ENCODE results near the gene TTLL12. TPM values are rescaled to one million over a fixed set of nuclear protein-coding genes. Genes with fewer than 3 reads are reported as not detected.

TTLL12 gene
- polyA plus RNA-seq, 1 experiment = 5.7 TPM

GRCh38 chr22:43222262-43222661 lies 35.3 kb upstream of the TTLL12 start:
- H3K27ac ChIP-seq (ENCODE audit: low read depth, low read length) = no peak overlapping the region
- CTCF ChIA-PET = no interaction called here
- DNase-seq (ENCODE audit: low read depth, low spot score) = no peak
- POLR2A ChIA-PET = no interaction called here
- no peak for TF ChIP-seq CTCF (IDR thresholded peaks at IDR 0.05; ENCODE audit: low read depth, low read length)
- H3K9me3 ChIP-seq (ENCODE audit: control insufficient read depth, insufficient read depth, low read length) = no peaks in the 10 kb centered on the region; the same call in 1 of the 2 replicates
- H3K27me3 ChIP-seq (ENCODE audit: control insufficient read depth, insufficient read depth, low read length) = peaks cover 27% of the 10 kb centered on the region
- no peak overlapping the region for H3K4me3 ChIP-seq (ENCODE audit: low read depth, low read length)

- ChIA-PET CTCF (interaction anchor here (0.7 kb wide), 1 partner anchor 11 kb away, joined by 3 read pairs; no protein-coding TSS in a partner anchor), POLR2A (interaction anchor here (0.6 kb wide), 1 partner anchor 8 kb away, joined by 6 read pairs; no protein-coding TSS in a partner anchor)
- no peaks in the 10 kb centered on the region; the same call in 1 of the 2 replicates for H3K9me3 ChIP-seq (ENCODE audit: control insufficient read depth, insufficient read depth, low read length)
- TF ChIP-seq CTCF (IDR thresholded peaks at IDR 0.05; ENCODE audit: low read depth, low read length) = no peak
- no peak for DNase-seq (ENCODE audit: low read depth, low spot score)
- peaks cover 26% of the 10 kb centered on the region for H3K27me3 ChIP-seq (ENCODE audit: control insufficient read depth, insufficient read depth, low read length)
- no peak overlapping the region for H3K4me3 ChIP-seq (ENCODE audit: low read depth, low read length)
- H3K27ac ChIP-seq (ENCODE audit: low read depth, low read length) = no peak overlapping the region
These were observed 33.9 kb upstream of the TTLL12 start for GRCh38 chr22:43220625-43221380.

- ChIA-PET CTCF (no interaction called here), POLR2A (no interaction called here)
- TF ChIP-seq CTCF (IDR thresholded peaks at IDR 0.05; ENCODE audit: low read depth, low read length) = no peak
- H3K4me3 ChIP-seq (ENCODE audit: low read depth, low read length) = no peak overlapping the region
- no peak for DNase-seq (ENCODE audit: low read depth, low spot score)
- peaks cover 29% of the 10 kb centered on the region for H3K27me3 ChIP-seq (ENCODE audit: control insufficient read depth, insufficient read depth, low read length)
- H3K9me3 ChIP-seq (ENCODE audit: control insufficient read depth, insufficient read depth, low read length) = no peaks in the 10 kb centered on the region; the same call in 1 of the 2 replicates
- no peak overlapping the region for H3K27ac ChIP-seq (ENCODE audit: low read depth, low read length)
These were observed 31.9 kb upstream of the TTLL12 start for GRCh38 chr22:43218786-43219185.

GRCh38 chr22:43217285-43218030 lies 30.5 kb upstream of the TTLL12 start:
- Histone ChIP-seq H3K27me3 (ENCODE audit: control insufficient read depth, insufficient read depth, low read length) (peaks cover 27% of the 10 kb centered on the region), H3K27ac (ENCODE audit: low read depth, low read length) (no peak overlapping the region), H3K4me3 (ENCODE audit: low read depth, low read length) (no peak overlapping the region), H3K9me3 (ENCODE audit: control insufficient read depth, insufficient read depth, low read length) (no peaks in the 10 kb centered on the region; the same call in 1 of the 2 replicates)
- DNase-seq (ENCODE audit: low read depth, low spot score) = no peak
- no peak for TF ChIP-seq CTCF (IDR thresholded peaks at IDR 0.05; ENCODE audit: low read depth, low read length)
- ChIA-PET POLR2A (no interaction called here), CTCF (interaction anchor here (0.6 kb wide), 1 partner anchor 171 kb away, joined by 5 read pairs; no protein-coding TSS in a partner anchor)

GRCh38 chr22:43216738-43217137 lies 29.8 kb upstream of the TTLL12 start:
- no peak overlapping the region for H3K4me3 ChIP-seq (ENCODE audit: low read depth, low read length)
- TF ChIP-seq CTCF (IDR thresholded peaks at IDR 0.05; ENCODE audit: low read depth, low read length) = no peak
- H3K27ac ChIP-seq (ENCODE audit: low read depth, low read length) = no peak overlapping the region
- peaks cover 24% of the 10 kb centered on the region for H3K27me3 ChIP-seq (ENCODE audit: control insufficient read depth, insufficient read depth, low read length)
- DNase-seq (ENCODE audit: low read depth, low spot score) = no peak
- ChIA-PET CTCF (interaction anchor here (0.6 kb wide), 1 partner anchor 172 kb away, joined by 5 read pairs; no protein-coding TSS in a partner anchor), POLR2A (no interaction called here)
- H3K9me3 ChIP-seq (ENCODE audit: control insufficient read depth, insufficient read depth, low read length) = no peaks in the 10 kb centered on the region; the same call in 1 of the 2 replicates

Data from AG04450 (cell line).